Keratinocyte (primary cell): ENCODE results near the gene HTD2. TPM values are rescaled to one million over a fixed set of nuclear protein-coding genes. Genes with fewer than 3 reads are reported as not detected.

Source experiments
- DNase-seq: peaks from one replicate; pipeline ENCODE4 v3.0.0-alpha.2; 2011; ENCODE audit warnings: low read depth, missing footprints, low spot score
- FAIRE-seq: peaks from 2 replicates; lab custom pipeline; 2011; peaks lifted over from hg19 to GRCh38; lab: Jason Lieb, UNC
- H2AFZ ChIP-seq: 2 replicates; pipeline ENCODE4 v1.6.0; 2012; ENCODE audit warnings: low read length, control low read depth, inconsistent platforms; ENCODE audit not compliant: control insufficient read depth
- H3K27ac ChIP-seq: 2 replicates; pipeline ENCODE4 v1.5.1; 2011; ENCODE audit warnings: low read length; ENCODE audit not compliant: control insufficient read depth, insufficient read depth
- H3K27me3 ChIP-seq: 3 replicates; pipeline ENCODE4 v1.6.0; 2011; ENCODE audit warnings: low read length; ENCODE audit not compliant: control insufficient read depth, insufficient read depth; ENCODE audit errors: extremely low read depth
- H3K36me3 ChIP-seq, 2 experiments: 2 replicates in 1 of 2; 3 replicates in 1 of 2; pipeline ENCODE4 v1.5.1; 2011; ENCODE audit warnings: low read length in 2 of 2, mild to moderate bottlenecking in 1 of 2; ENCODE audit not compliant: control insufficient read depth in 2 of 2, insufficient read depth in 2 of 2; ENCODE audit errors: extremely low read depth in 1 of 2
- H3K4me1 ChIP-seq: 3 replicates; pipeline ENCODE4 v1.5.1; 2011; ENCODE audit warnings: low read length; ENCODE audit not compliant: control insufficient read depth, insufficient read depth; ENCODE audit errors: extremely low read depth
- H3K4me2 ChIP-seq: 3 replicates; pipeline ENCODE4 v1.6.0; 2011; ENCODE audit warnings: low read depth, low read length; ENCODE audit not compliant: control insufficient read depth, insufficient read depth; ENCODE audit errors: extremely low read depth
- H3K4me3 ChIP-seq, 3 experiments: fragments of 200-600 bp in 1 of 3; sonication (generic) in 1 of 3; 2 replicates in 2 of 3; 3 replicates in 1 of 3; pipeline ENCODE4 v1.5.1; 2011 to 2016; ENCODE audit warnings: low read length in 3 of 3, mild to moderate bottlenecking in 3 of 3, control low read depth in 2 of 3, inconsistent platforms in 1 of 3, low read depth in 1 of 3, mixed read lengths in 1 of 3, mixed run types in 1 of 3, moderate library complexity in 1 of 3; ENCODE audit not compliant: control insufficient read depth in 2 of 3, insufficient read depth in 2 of 3; ENCODE audit errors: extremely low read depth in 1 of 3
- H3K79me2 ChIP-seq: 2 replicates; pipeline ENCODE4 v1.6.0; 2012; ENCODE audit warnings: low read length; ENCODE audit not compliant: control insufficient read depth, insufficient read depth
- H3K9ac ChIP-seq: 3 replicates; pipeline ENCODE4 v1.6.0; 2011; ENCODE audit warnings: low read length; ENCODE audit not compliant: control insufficient read depth, insufficient read depth; ENCODE audit errors: extremely low read depth
- H3K9me1 ChIP-seq: 3 replicates; pipeline ENCODE4 v1.6.0; 2011; ENCODE audit warnings: low read length; ENCODE audit not compliant: control insufficient read depth, insufficient read depth; ENCODE audit errors: extremely low read depth
- H3K9me3 ChIP-seq: 2 replicates; pipeline ENCODE4 v1.5.1; 2012; ENCODE audit warnings: low read depth, low read length; ENCODE audit not compliant: control insufficient read depth
- H4K20me1 ChIP-seq: 3 replicates; pipeline ENCODE4 v1.6.0; 2011; ENCODE audit warnings: low read length; ENCODE audit not compliant: control insufficient read depth, insufficient read depth; ENCODE audit errors: extremely low read depth
- EZH2 ChIP-seq: IDR thresholded peaks from one replicate; pipeline ENCODE4 v1.6.1; 2012; ENCODE audit warnings: inconsistent platforms, mild to moderate bottlenecking, low read length, moderate library complexity
- dilution Hi-C: fragments of 300-500 bp; cut with MboI; formaldehyde crosslinking; loops from one replicate; pipeline ENCODE4 v1.7.0; 2020; ENCODE audit warnings: low sequenced_read_pairs; ENCODE audit not compliant: extremely low pct_ligation_motif_present
- polyA plus RNA-seq, 5 experiments: library from polyadenylated mRNA; depleted of rRNA in 3 of 5; stranded (reverse) in 3 of 5; stranded (forward) in 1 of 5; unstranded in 1 of 5; fragments of >200 nt; gene quantifications; 1 replicate in 1 of 5; 2 replicates in 3 of 5; 3 replicates in 1 of 5; pipeline versions ENCODE4 v1.2.1 to v1.2.3, GENCODE V29; 2011 to 2012; ENCODE audit warnings: missing spikeins in 2 of 5, low read depth in 1 of 5, low replicate concordance in 1 of 5
- TF ChIP-seq, protein P1 (sequence below), 3 experiments: IDR thresholded peaks in 1 of 3; conservative IDR thresholded peaks in 1 of 3; optimal IDR thresholded peaks in 1 of 3; 2 replicates in 2 of 3; 3 replicates in 1 of 3; pipeline versions ENCODE3 to v1.5.1; 2011; ENCODE audit warnings: low read length in 3 of 3, mild to moderate bottlenecking in 3 of 3, moderate library complexity in 2 of 3, control low read depth in 1 of 3, inconsistent platforms in 1 of 3; ENCODE audit not compliant: insufficient read depth in 2 of 3; ENCODE audit errors: extremely low read depth in 1 of 3

Gene HTD2
- polyA plus RNA-seq, 1 donor (not counting 4 experiments of a cell fraction or from before 2014, with no cell fraction given), result 12.5 TPM

DNA sequence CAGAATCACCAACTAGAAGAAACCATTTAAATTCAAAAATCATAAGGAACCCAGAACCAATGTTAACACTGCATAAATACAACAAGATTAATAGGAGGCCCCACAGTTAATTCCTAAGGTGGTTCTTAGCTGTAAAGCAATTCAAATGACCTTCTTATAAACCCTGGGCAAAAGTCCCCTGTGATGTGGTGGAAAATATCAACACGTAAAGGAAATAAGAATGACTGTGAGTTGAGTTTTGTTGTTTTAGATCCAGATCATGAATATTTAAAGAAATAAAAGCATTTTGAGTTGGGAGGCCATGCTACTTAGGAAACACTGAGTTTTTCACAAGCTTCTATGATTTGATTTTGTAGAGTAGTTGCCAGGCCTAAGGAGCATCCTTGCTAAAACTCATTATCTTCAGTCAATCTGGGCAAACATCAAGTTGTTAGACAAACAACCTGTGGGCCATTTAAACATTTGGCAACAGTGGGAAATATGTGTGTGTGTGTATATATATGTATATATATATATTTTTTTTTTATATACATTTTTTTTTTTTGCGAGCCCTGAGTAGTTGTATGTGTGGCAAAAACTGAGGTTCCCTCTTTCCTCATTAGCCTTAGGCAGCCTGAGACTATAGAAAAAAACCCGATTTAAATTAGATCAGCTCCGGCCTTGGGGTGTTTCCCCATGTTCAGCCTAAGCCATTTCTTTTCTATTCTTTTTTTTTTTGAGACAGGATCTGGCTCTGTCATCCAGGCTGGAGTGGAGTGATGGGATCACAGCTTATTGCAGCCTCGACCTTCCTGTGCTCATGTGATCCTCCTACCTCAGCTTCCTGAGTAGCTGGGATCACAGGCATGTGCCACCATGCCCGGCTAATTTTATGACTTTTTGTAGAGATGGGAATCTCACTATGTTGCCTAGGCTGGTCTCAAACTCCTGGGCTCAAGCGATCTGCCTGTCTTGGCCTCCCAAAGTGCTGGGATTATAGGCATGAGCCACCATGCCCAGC, 18.4 kb downstream of the HTD2 start:
- FAIRE-seq (peak; percentile 56), DNase-seq (no peak)
- no peaks in the 10 kb centered on the region for H4K20me1 ChIP-seq
- H3K27ac ChIP-seq, result peak overlapping the region; percentile 6
- peaks cover 17% of the 10 kb centered on the region for H3K4me1 ChIP-seq
- peak overlapping the region; percentile 22 for H3K4me2 ChIP-seq
- no peak overlapping the region for H3K4me3 ChIP-seq
- H2AFZ ChIP-seq, result no peak overlapping the region
- H3K79me2 ChIP-seq, result no peaks in the 10 kb centered on the region
- H3K9me3 ChIP-seq, result no peaks in the 10 kb centered on the region
- no peak overlapping the region for H3K9ac ChIP-seq
- no peaks in the 10 kb centered on the region for H3K27me3 ChIP-seq
- dilution Hi-C loops, result no loop called here
- H3K9me1 ChIP-seq, result no peaks in the 10 kb centered on the region
- H3K36me3 ChIP-seq, result peaks cover 0 to 7% of the 10 kb centered on the region in 2 experiments
- TF ChIP-seq, protein P1, sequence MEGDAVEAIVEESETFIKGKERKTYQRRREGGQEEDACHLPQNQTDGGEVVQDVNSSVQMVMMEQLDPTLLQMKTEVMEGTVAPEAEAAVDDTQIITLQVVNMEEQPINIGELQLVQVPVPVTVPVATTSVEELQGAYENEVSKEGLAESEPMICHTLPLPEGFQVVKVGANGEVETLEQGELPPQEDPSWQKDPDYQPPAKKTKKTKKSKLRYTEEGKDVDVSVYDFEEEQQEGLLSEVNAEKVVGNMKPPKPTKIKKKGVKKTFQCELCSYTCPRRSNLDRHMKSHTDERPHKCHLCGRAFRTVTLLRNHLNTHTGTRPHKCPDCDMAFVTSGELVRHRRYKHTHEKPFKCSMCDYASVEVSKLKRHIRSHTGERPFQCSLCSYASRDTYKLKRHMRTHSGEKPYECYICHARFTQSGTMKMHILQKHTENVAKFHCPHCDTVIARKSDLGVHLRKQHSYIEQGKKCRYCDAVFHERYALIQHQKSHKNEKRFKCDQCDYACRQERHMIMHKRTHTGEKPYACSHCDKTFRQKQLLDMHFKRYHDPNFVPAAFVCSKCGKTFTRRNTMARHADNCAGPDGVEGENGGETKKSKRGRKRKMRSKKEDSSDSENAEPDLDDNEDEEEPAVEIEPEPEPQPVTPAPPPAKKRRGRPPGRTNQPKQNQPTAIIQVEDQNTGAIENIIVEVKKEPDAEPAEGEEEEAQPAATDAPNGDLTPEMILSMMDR (optimal IDR thresholded peaks at IDR 0.05 in 1 of 3, IDR thresholded peaks at IDR 0.05 in 1 of 3, conservative IDR thresholded peaks at IDR 0.05 in 1 of 3; ENCODE audit: extremely low read depth in 1 of 3, insufficient read depth in 2 of 3, low read length in 3 of 3), result no peak
- no peak for TF ChIP-seq EZH2

DNA sequence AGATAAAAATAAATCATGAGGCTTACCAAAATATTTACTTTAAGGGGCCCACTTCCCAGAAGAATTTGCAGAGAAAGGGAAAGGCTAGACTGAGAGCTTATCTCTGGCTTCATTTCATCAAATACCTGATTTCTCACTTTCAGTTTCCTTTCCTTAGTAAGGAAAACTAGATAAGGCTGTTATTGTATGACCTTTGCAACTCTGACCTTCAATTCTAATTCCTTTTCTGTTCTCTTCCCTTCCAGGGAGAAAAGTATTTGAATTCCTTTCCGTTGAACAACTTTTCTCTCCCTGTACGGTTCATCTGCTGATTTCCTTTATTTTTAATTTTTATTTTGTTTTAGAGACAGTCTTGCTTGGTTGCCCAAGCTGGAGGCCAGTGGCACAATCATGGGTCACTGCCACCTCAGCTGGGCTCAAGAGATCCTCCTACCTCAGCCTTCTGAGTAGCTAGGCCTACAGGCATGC, 19.2 kb downstream of the HTD2 start:
- H3K4me3 ChIP-seq, result no peak overlapping the region
- TF ChIP-seq EZH2, result no peak
- TF ChIP-seq, protein P1 (optimal IDR thresholded peaks at IDR 0.05 in 1 of 3, IDR thresholded peaks at IDR 0.05 in 1 of 3, conservative IDR thresholded peaks at IDR 0.05 in 1 of 3; ENCODE audit: extremely low read depth in 1 of 3, insufficient read depth in 2 of 3, low read length in 3 of 3), result no peak
- H3K4me1 ChIP-seq, result peaks cover 17% of the 10 kb centered on the region
- no peaks in the 10 kb centered on the region for H3K9me3 ChIP-seq
- H3K9me1 ChIP-seq, result no peaks in the 10 kb centered on the region
- no peak overlapping the region for H2AFZ ChIP-seq
- DNase-seq (no peak), FAIRE-seq (no peak)
- H3K9ac ChIP-seq, result no peak overlapping the region
- H3K27me3 ChIP-seq, result no peaks in the 10 kb centered on the region
- peaks cover 0 to 7% of the 10 kb centered on the region in 2 experiments for H3K36me3 ChIP-seq
- no peaks in the 10 kb centered on the region for H4K20me1 ChIP-seq
- no peaks in the 10 kb centered on the region for H3K79me2 ChIP-seq
- dilution Hi-C loops, result no loop called here
- no peak overlapping the region for H3K4me2 ChIP-seq
- H3K27ac ChIP-seq, result no peak overlapping the region
